GM18519 (cell line): ENCODE results near the gene PIP4K2C.
"Not testable (repeated sequence)": the region's sequence is repeated elsewhere in the genome, so short reads cannot be mapped to it uniquely, and the experiment has no call there.

Experiments used
- ATAC-seq: cut with Tn5 transposase; IDR thresholded peaks from one replicate; pipeline ENCODE4 v1.9.1; 2021; ENCODE audit warnings: mild to moderate bottlenecking, moderate library complexity; ENCODE audit not compliant: unreplicated experiment, low FRiP score

Gene PIP4K2C

GRCh38 chr12:57606821-57607220 is 15.8 kb downstream of the PIP4K2C start:
- ATAC-seq = no peak

- no peak for ATAC-seq
Observed at GRCh38 chr12:57607958-57608663, 17.1 kb downstream of the PIP4K2C start.

- ATAC-seq = no peak
Observed at GRCh38 chr12:57609101-57609780, 18.2 kb downstream of the PIP4K2C start.

- no peak for ATAC-seq
Observed at GRCh38 chr12:57609781-57610553, 19.0 kb downstream of the PIP4K2C start.

- ATAC-seq = no peak
Observed at GRCh38 chr12:57610554-57611107, 19.6 kb downstream of the PIP4K2C start.

GRCh38 chr12:57611108-57611826 is 20.3 kb downstream of the PIP4K2C start, which contains the start of gene ARHGEF25:
ARHGEF25 (plus strand) TSS chr12:57611435; CDS start chr12:57611895, 460 bp downstream.
- no peak for ATAC-seq

- ATAC-seq = no peak
Observed at GRCh38 chr12:57611827-57612710, 21.1 kb downstream of the PIP4K2C start.

GRCh38 chr12:57612711-57613426 is 21.9 kb downstream of the PIP4K2C start:
- ATAC-seq = no peak

GRCh38 chr12:57613427-57614109 is 22.6 kb downstream of the PIP4K2C start:
- no peak for ATAC-seq

GRCh38 chr12:57614178-57614947 is 23.4 kb downstream of the PIP4K2C start:
- ATAC-seq = peak; percentile 41

- ATAC-seq = no peak
Observed at GRCh38 chr12:57614948-57615500, 24.0 kb downstream of the PIP4K2C start.

- no peak for ATAC-seq
Observed at GRCh38 chr12:57615637-57616036, 24.6 kb downstream of the PIP4K2C start.

- no peak for ATAC-seq
Observed at GRCh38 chr12:57616383-57617101, 25.6 kb downstream of the PIP4K2C start.

- ATAC-seq = no peak
Observed at GRCh38 chr12:57617942-57618341, 26.9 kb downstream of the PIP4K2C start.

GRCh38 chr12:57618431-57618830 is 27.4 kb downstream of the PIP4K2C start:
- not testable (repeated sequence) for ATAC-seq

- no peak for ATAC-seq
Observed at GRCh38 chr12:57618966-57619433, 28.0 kb downstream of the PIP4K2C start.
